ENCODE results near the gene BABAM2.
"Not testable (repeated sequence)": the region's sequence is repeated elsewhere in the genome, so short reads cannot be mapped to it uniquely, and the experiment has no call there.

- TF ChIP-seq NFRKB (IDR thresholded peaks at IDR 0.05); SP1 (IDR thresholded peaks at IDR 0.05); SUZ12 (IDR thresholded peaks at IDR 0.05); ARNT (IDR thresholded peaks at IDR 0.05); LEF1 (IDR thresholded peaks at IDR 0.05; ENCODE audit: borderline replicate concordance); BHLHE40 (IDR thresholded peaks at IDR 0.05; ENCODE audit: borderline replicate concordance); ELF4 (IDR thresholded peaks at IDR 0.05); FOXA1 (IDR thresholded peaks at IDR 0.05); FOXK2 (IDR thresholded peaks at IDR 0.05): not testable (repeated sequence)
Measured at GRCh38 chr2:28026230-28026629, 135.7 kb downstream of the BABAM2 start.

Measured in HEK293T (cell line).